Astrocyte (in vitro differentiated cells and primary cell): ENCODE results near the gene ATP10A. TPM values are rescaled to one million over a fixed set of nuclear protein-coding genes. Genes with fewer than 3 reads are reported as not detected.

Experiments used
- DNase-seq: peaks from one replicate; pipeline ENCODE4 v3.0.0-alpha.2; 2010; ENCODE audit warnings: low read depth
- FAIRE-seq: peaks from 2 replicates; lab custom pipeline; 2011; peaks lifted over from hg19 to GRCh38; lab: Jason Lieb, UNC
- H2AFZ ChIP-seq: 2 replicates; pipeline ENCODE4 v1.6.0; 2012; ENCODE audit warnings: low read depth, low read length, inconsistent platforms
- H3K27ac ChIP-seq: 2 replicates; pipeline ENCODE4 v1.5.1; 2011; ENCODE audit warnings: low read depth, low read length, inconsistent platforms
- H3K27me3 ChIP-seq: 2 replicates; pipeline ENCODE4 v1.6.0; 2011; ENCODE audit warnings: low read length, inconsistent platforms; ENCODE audit not compliant: insufficient read depth
- H3K36me3 ChIP-seq: 2 replicates; pipeline ENCODE4 v1.5.1; 2011; ENCODE audit warnings: low read length, inconsistent platforms; ENCODE audit not compliant: insufficient read depth
- H3K4me1 ChIP-seq: 2 replicates; pipeline ENCODE4 v1.5.1; 2011; ENCODE audit warnings: low read length, inconsistent platforms; ENCODE audit not compliant: insufficient read depth
- H3K4me2 ChIP-seq: 2 replicates; pipeline ENCODE4 v1.6.0; 2012; ENCODE audit warnings: low read length, inconsistent platforms
- H3K4me3 ChIP-seq: 2 replicates; pipeline ENCODE4 v1.5.1; 2011; ENCODE audit warnings: low read depth, mild to moderate bottlenecking, low read length, inconsistent platforms; ENCODE audit not compliant: insufficient read depth
- H3K79me2 ChIP-seq: 2 replicates; pipeline ENCODE4 v1.6.0; 2012; ENCODE audit warnings: mild to moderate bottlenecking, low read length, inconsistent platforms; ENCODE audit not compliant: insufficient read depth
- H3K9ac ChIP-seq: 2 replicates; pipeline ENCODE4 v1.6.0; 2012; ENCODE audit warnings: mild to moderate bottlenecking, low read length, inconsistent platforms
- H3K9me3 ChIP-seq: 2 replicates; pipeline ENCODE4 v1.5.1; 2012; ENCODE audit warnings: low read depth, mild to moderate bottlenecking, low read length, inconsistent platforms; ENCODE audit not compliant: insufficient read depth
- H4K20me1 ChIP-seq: 2 replicates; pipeline ENCODE4 v1.6.0; 2012; ENCODE audit warnings: low read length, inconsistent platforms; ENCODE audit not compliant: insufficient read depth
- H3K27ac Mint-ChIP-seq: one replicate; pipeline ENCODE4 v1.8.0; 2021; ENCODE audit warnings: mild to moderate bottlenecking, mixed read lengths; ENCODE audit not compliant: unreplicated experiment
- H3K27me3 Mint-ChIP-seq: one replicate; pipeline ENCODE4 v1.8.0; 2021; ENCODE audit warnings: low read depth, mixed read lengths; ENCODE audit not compliant: unreplicated experiment
- H3K36me3 Mint-ChIP-seq: one replicate; pipeline ENCODE4 v1.8.0; 2021; ENCODE audit warnings: low read depth, mixed read lengths; ENCODE audit not compliant: unreplicated experiment
- H3K4me1 Mint-ChIP-seq: one replicate; pipeline ENCODE4 v1.8.0; 2021; ENCODE audit warnings: low read depth, mixed read lengths; ENCODE audit not compliant: unreplicated experiment
- H3K4me3 Mint-ChIP-seq: one replicate; pipeline ENCODE4 v1.8.0; 2021; ENCODE audit warnings: mild to moderate bottlenecking, moderate library complexity, mixed read lengths; ENCODE audit not compliant: unreplicated experiment
- H3K9me3 Mint-ChIP-seq: one replicate; pipeline ENCODE4 v1.8.0; 2021; ENCODE audit warnings: mild to moderate bottlenecking, mixed read lengths; ENCODE audit not compliant: unreplicated experiment
- CTCF ChIP-seq: IDR thresholded peaks from 2 replicates; pipeline ENCODE4 v1.5.1; 2011; ENCODE audit warnings: low read depth, mild to moderate bottlenecking, inconsistent platforms, low read length, moderate library complexity; ENCODE audit not compliant: insufficient read depth
- EZH2 ChIP-seq: IDR thresholded peaks from 2 replicates; pipeline ENCODE4 v1.6.1; 2012; ENCODE audit warnings: mild to moderate bottlenecking, low read length, inconsistent platforms; ENCODE audit not compliant: insufficient read depth
- total RNA-seq: library from RNA; stranded (reverse); gene quantifications from 2 replicates; pipeline ENCODE4 v1.2.1, GENCODE V29; 2021

Gene ATP10A
- total RNA-seq, 1 donor from 2014 or later = 21.1 TPM

- Mint-ChIP-seq H3K4me1 (peaks cover 10% of the 10 kb centered on the region), H3K27me3 (peaks cover 3% of the 10 kb centered on the region), H3K4me3 (no peak overlapping the region), H3K36me3 (peaks cover 20% of the 10 kb centered on the region), H3K9me3 (no peaks in the 10 kb centered on the region), H3K27ac (no peak overlapping the region)
- TF ChIP-seq EZH2 (no peak), CTCF (no peak)
- H3K9me3 ChIP-seq = no peaks in the 10 kb centered on the region
- H2AFZ ChIP-seq = no peak overlapping the region
- peaks cover 8% of the 10 kb centered on the region for H3K36me3 ChIP-seq
- no peaks in the 10 kb centered on the region for H3K27me3 ChIP-seq
- H3K27ac ChIP-seq = no peak overlapping the region
- no peaks in the 10 kb centered on the region for H4K20me1 ChIP-seq
- no peaks in the 10 kb centered on the region for H3K79me2 ChIP-seq
- no peak for FAIRE-seq
- H3K4me3 ChIP-seq = no peak overlapping the region
- H3K4me2 ChIP-seq = no peak overlapping the region
- no peak for DNase-seq
- H3K4me1 ChIP-seq = peaks cover 7% of the 10 kb centered on the region
- no peak overlapping the region for H3K9ac ChIP-seq
Measured at GRCh38 chr15:25695875-25696760, 167.0 kb downstream of the ATP10A start.

- FAIRE-seq (no peak), DNase-seq (no peak)
- Mint-ChIP-seq H3K27ac (no peak overlapping the region), H3K4me3 (no peak overlapping the region), H3K9me3 (no peaks in the 10 kb centered on the region), H3K4me1 (peaks cover 17% of the 10 kb centered on the region), H3K36me3 (peaks cover 22% of the 10 kb centered on the region), H3K27me3 (no peaks in the 10 kb centered on the region)
- H3K79me2 ChIP-seq = no peaks in the 10 kb centered on the region
- TF ChIP-seq CTCF (no peak), EZH2 (no peak)
- peaks cover 14% of the 10 kb centered on the region for H3K4me1 ChIP-seq
- no peak overlapping the region for H3K4me2 ChIP-seq
- no peaks in the 10 kb centered on the region for H4K20me1 ChIP-seq
- H3K36me3 ChIP-seq = peaks cover 4% of the 10 kb centered on the region
- no peaks in the 10 kb centered on the region for H3K9me3 ChIP-seq
- H3K27me3 ChIP-seq = no peaks in the 10 kb centered on the region
- no peak overlapping the region for H3K4me3 ChIP-seq
- H3K9ac ChIP-seq = no peak overlapping the region
- no peak overlapping the region for H3K27ac ChIP-seq
- H2AFZ ChIP-seq = no peak overlapping the region
Measured at GRCh38 chr15:25694823-25695312, 168.3 kb downstream of the ATP10A start.

- TF ChIP-seq CTCF (no peak), EZH2 (no peak)
- Histone ChIP-seq H3K4me2 (no peak overlapping the region), H3K4me1 (peaks cover 14% of the 10 kb centered on the region), H3K4me3 (no peak overlapping the region), H3K27ac (no peak overlapping the region), H3K79me2 (no peaks in the 10 kb centered on the region), H2AFZ (no peak overlapping the region), H3K9ac (no peak overlapping the region), H3K27me3 (no peaks in the 10 kb centered on the region), H3K9me3 (no peaks in the 10 kb centered on the region), H4K20me1 (no peaks in the 10 kb centered on the region), H3K36me3 (peaks cover 4% of the 10 kb centered on the region)
- Mint-ChIP-seq H3K27me3 (peaks cover 4% of the 10 kb centered on the region), H3K27ac (no peak overlapping the region), H3K4me1 (peaks cover 17% of the 10 kb centered on the region), H3K9me3 (no peaks in the 10 kb centered on the region), H3K4me3 (no peak overlapping the region), H3K36me3 (peaks cover 22% of the 10 kb centered on the region)
- FAIRE-seq (no peak), DNase-seq (no peak)
Measured at GRCh38 chr15:25694239-25694584, 168.9 kb downstream of the ATP10A start.
